NCI-H2227 (cell line): ENCODE measurements around the gene SWSAP1.
"Not testable (repeated sequence)": the region's sequence is repeated elsewhere in the genome, so short reads cannot be mapped to it uniquely, and the experiment has no call there.

Experiments
- DNase-seq: peaks from one replicate; lab custom pipeline; 2025; ENCODE audit not compliant: unreplicated experiment; lab: John Stamatoyannopoulos, UW

The SWSAP1 gene

DNA sequence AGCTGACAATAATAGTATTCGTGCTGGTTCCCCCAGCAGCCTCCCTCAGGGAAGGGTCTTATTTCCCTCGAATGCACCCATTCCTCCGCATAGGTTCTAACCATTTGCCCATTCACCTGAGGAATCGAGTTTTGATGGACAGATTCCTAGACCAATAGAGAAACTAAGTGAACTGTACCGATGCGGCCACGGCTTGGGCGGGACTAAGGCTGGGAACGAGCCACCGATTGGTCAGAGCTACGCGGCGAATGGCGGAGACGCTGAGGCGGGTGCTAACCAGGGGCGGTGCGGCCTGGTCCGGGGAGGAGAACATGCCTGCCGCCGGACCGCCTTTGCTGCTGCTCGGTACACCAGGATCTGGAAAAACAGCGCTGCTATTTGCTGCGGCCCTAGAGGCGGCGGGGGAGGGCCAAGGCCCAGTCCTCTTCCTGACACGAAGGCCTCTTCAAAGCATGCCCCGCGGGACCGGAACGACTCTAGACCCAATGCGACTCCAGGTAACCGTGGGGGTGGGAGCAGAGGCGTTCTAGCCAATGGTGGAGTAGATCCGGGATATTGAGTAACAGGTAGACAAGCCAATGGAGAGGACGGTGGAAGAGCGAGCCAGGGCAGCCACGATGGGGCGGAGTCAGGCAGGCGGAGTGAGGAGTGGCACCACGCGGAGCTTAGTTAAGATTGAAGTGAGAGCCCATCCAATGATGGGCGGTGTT, at the start of gene SWSAP1:
Gene SWSAP1, plus strand, starts transcription at position 234 of the 710 bp plus-strand sequence. Its CDS starts 15 bp downstream, at position 249.
- peak; percentile 97 for DNase-seq

- no peak for DNase-seq
These were observed 49.6 kb upstream of the SWSAP1 start for GRCh38 chr19:11324748-11325389.

DNA sequence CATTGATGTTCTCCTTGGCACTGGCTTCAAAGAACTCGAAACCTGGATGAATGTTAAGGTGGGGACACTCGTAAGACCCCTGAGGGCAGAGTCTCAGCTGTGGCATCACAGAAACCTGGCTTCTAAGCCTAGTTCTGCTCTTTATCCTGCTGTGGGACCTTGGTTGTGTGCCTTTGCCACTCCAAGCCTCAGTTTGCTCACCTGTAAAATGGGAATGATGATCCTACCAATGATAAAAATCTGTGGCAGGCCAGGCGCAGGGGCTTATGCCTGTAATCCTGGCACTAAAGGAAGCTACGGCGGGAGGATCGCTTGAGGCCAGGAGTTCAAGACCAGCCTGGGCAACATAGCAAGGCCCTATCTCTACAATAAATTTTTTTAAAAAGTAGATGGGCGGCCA, 48.9 kb upstream of the SWSAP1 start:
- no peak for DNase-seq

- DNase-seq = no peak
These were observed 44.3 kb upstream of the SWSAP1 start for GRCh38 chr19:11330127-11330526.

- no peak for DNase-seq
These were observed 43.0 kb upstream of the SWSAP1 start for GRCh38 chr19:11331502-11331901.

DNA sequence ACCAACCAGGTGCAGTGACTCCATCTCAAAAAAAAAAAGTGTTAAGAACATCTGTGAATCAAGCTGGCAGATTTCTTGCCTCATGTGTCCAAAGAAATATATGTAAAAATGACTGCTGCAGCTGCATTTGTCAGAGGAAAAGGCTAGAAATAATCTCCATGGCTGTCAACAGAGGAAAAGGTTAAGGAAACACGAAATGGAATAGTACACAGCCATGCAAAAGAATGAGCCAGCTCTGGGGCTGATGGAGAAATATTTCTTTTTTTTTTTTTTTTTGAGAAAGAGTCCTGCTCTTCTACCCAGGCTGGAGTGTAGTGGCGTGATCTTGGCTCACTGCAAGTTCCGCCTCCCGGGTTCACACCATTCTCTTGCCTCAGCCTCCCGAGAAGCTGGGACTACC, 41.6 kb upstream of the SWSAP1 start:
- DNase-seq = no peak

GRCh38 chr19:11333838-11334237, 40.6 kb upstream of the SWSAP1 start:
- DNase-seq = not testable (repeated sequence)

- DNase-seq = no peak
These were observed 38.9 kb upstream of the SWSAP1 start for GRCh38 chr19:11335449-11336146.

GRCh38 chr19:11337080-11337479, 37.4 kb upstream of the SWSAP1 start:
- DNase-seq = no peak

DNA sequence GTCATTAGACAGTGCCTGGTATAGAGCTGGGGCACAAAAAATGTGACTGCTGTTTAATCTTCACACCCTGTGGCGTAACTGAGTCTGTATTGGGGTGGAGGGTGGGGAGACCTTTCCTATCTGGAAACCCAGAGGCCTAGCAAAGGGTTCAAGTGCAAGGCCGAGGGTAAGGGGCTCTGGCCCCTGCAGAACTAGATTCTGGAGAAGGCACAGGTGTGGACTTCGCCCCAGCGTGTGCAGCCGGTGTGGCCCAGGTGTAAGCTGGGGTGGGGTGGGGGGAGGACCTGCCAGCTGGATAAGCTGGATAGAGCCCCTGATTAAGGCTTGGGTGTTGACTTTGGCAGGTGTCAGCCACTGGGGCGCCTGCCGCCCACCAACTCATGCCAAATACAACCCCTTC, 36.3 kb upstream of the SWSAP1 start:
- DNase-seq = no peak

DNA sequence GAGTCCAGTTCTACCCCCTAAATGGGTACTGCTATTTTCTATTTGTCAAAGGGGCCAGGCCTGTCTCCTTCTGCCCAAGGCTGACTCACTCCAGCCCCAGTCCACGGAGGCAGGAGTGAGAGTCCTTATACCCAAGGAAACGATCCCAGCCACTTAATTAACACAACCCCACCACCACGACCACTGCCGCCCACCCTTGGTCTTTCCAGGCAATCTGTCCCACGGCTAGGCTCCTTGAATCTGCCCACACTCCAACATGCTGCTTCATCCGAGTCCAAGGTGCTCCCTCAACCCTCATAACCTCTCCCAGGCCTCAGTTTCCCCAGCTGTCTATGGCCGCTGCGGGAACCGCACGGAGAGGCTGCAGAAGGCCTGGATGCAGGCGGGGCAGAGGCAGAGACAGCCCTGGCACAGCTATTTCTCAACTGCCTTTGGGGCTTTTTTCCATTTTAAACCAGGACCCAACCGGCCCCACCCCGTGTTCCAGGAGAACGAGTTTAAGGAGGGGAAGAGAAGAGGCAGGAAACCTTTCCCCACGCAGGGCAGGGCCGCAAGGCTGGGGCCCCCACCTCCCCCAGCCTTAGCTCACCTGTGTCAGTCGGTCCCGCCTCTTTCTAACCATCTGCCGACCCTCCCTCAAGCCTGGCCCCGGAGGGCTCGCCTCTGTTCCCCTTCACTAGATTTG, 35.8 kb upstream of the SWSAP1 start:
- DNase-seq = no peak

DNA sequence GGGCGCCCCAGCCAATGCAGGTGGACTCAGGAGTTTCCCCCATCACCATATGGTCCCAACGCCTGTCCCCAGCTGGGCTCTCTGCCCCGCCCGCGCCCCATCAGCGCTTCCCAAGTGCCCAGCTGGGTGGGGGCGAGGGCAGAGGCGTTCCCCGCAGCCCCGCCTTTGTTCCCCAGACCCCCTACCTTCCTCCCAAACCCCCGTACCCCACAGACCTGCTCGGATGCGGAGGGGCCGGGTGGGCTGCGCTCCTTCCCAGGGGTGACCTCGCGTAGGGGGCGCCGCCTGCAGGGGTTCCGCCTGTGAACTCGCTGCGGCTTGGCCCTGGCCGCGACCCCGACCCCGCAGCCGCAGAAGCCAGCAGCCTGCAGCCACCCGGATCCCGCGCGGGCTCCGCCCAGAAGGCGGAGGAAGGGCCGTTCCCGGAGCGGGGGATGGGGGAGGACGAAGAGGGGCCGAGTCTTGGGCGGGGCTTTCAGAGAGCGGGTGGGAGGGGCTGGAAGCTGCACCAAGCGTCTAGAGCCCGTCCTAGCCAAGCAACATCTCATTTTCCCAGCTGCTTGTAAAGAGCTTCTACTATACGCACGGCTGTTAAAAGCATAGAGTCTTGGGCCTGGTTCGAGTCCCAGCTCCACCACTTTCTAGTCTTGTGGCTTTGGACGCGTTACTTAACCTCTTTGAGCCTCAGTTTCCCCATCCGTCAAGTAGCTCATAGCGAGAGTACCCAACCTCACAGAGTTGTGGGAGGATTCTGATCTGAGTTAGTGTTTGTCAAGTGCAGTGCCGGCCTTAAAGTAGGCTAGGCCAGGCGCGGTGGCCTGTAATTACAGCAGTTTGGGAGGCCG, 35.0 kb upstream of the SWSAP1 start, which contains the start of gene RAB3D:
Gene RAB3D, minus strand, starts transcription at position 404 of the 845 bp plus-strand sequence. CDS start 2,258 bp downstream, outside the sequence.
- DNase-seq = peak; percentile 90

- not testable (repeated sequence) for DNase-seq
These were observed 34.4 kb upstream of the SWSAP1 start for GRCh38 chr19:11340099-11340467.

- DNase-seq = no peak
These were observed 32.0 kb upstream of the SWSAP1 start for GRCh38 chr19:11342429-11342828.

- DNase-seq = no peak
These were observed 29.2 kb upstream of the SWSAP1 start for GRCh38 chr19:11345122-11345803.

DNA sequence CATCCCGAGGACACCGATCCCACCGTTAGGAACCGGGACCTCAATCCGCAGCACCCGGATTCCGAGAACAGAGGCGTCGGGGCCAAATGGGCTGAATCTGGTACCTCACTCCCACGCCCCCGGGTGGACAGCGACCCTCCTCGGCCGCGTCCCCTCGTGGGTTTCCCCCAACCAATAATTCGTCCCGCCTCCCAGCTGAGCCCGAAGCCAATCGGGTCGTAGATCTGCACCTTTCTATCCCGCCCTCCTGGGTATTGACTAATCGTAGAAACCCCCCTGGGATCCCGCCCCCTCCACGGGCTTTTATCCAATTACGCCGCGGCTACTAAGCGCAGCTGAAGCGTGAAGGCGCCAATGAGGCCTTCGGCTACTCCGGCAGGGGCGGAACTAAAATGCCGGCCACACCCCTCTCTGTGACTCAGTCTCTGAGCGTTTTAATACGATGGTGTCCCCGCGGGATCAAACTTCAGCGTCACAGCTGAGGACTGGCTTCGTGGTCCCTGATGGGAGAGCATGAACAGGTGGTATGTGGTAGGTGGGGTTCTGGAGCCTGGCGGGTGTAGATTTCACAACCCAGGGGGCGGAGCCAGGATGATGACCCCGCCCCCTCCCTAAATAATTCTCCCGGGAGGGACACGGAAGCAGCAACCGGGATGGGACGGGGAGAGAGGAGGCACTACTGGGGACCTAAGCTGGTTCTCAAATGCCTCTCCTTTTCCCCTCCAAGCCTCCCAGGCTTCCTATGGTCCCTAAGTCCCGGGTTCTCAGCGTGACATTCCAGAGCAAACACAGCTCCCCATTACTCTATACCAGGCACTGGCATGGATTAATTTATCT, 28.1 kb upstream of the SWSAP1 start, which contains the start of the genes CCDC159 and TMEM205:
Gene CCDC159, plus strand, starts transcription at position 416 of the 837 bp plus-strand sequence. Its CDS starts 88 bp downstream, at position 504.
Gene TMEM205, minus strand, starts transcription at position 165 of the 837 bp plus-strand sequence. CDS start 649 bp downstream, outside the sequence.
- DNase-seq = peak; percentile 98

- DNase-seq = no peak
These were observed 26.9 kb upstream of the SWSAP1 start for GRCh38 chr19:11347546-11348039.

- no peak for DNase-seq
These were observed 25.3 kb upstream of the SWSAP1 start for GRCh38 chr19:11349171-11349570.
